Subcutaneous preadipocyte (primary cell): ENCODE data around the gene PRM2. TPM values are rescaled to one million over a fixed set of nuclear protein-coding genes. Genes with fewer than 3 reads are reported as not detected.

ENCODE experiments used
- small RNA-seq: library from RNA; depleted of rRNA; stranded (forward); fragments of <200 nt; gene quantifications from one replicate; pipeline ENCODE3, GENCODE V24; 2012
- total RNA-seq: library from RNA; depleted of rRNA; stranded (reverse); fragments of >200 nt; gene quantifications from 2 replicates; pipeline ENCODE4 v1.2.3, GENCODE V29; 2012

Gene PRM2, protein sequence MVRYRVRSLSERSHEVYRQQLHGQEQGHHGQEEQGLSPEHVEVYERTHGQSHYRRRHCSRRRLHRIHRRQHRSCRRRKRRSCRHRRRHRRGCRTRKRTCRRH
- total RNA-seq = not detected in 2 replicates

GRCh38 chr16:11276143-11276895 is at the start of gene PRM2:
PRM2 (minus strand) TSS chr16:11276480; CDS start chr16:11276370, 110 bp downstream.

DNA sequence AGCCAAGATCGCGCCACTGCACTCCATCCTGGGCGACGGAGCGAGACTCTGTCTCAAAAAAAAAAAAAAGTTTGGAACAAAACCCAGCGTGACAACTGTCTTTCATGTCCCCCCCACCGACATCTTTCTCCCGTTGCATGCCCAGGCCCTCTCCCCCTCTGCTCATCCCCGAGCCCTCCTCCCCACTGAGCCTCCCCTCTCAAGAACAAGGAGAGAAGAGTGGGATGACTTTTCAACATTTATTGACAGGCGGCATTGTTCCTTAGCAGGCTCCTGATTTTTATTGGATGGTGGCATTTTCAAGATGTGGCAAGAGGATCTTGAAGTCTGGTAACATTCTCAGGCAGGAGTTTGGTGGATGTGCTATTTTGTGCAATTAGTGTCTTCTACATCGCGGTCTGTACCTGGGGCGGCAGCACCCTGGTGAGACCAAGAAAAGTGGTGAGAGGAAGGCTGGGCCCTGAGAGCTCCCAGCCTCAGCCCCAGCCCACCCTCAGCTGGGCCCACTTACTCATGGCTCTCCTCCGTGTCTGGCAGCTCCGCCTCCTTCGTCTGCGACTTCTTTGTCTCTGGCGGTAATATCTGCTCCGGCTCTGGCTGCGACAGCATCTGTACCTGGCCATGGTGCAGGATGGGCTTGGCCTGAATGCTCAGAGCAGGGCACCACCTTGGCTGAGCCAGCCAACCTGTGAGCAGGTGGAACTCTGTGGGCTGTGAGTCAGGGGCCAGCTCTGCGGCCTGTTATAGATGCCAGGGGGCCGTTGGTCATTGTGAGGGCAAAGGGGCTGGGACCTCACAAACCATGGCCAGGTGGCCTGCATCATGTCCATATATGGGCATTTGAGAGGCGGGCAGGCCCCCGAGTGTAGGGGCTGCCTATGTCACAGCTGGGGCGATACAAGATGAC is 4.6 kb upstream of the PRM2 start, which contains the start of gene PRM1:
Gene PRM1 (minus strand): TSS at position 715 of the 907 bp plus-strand sequence. CDS start 92 bp downstream, at position 623.

DNA sequence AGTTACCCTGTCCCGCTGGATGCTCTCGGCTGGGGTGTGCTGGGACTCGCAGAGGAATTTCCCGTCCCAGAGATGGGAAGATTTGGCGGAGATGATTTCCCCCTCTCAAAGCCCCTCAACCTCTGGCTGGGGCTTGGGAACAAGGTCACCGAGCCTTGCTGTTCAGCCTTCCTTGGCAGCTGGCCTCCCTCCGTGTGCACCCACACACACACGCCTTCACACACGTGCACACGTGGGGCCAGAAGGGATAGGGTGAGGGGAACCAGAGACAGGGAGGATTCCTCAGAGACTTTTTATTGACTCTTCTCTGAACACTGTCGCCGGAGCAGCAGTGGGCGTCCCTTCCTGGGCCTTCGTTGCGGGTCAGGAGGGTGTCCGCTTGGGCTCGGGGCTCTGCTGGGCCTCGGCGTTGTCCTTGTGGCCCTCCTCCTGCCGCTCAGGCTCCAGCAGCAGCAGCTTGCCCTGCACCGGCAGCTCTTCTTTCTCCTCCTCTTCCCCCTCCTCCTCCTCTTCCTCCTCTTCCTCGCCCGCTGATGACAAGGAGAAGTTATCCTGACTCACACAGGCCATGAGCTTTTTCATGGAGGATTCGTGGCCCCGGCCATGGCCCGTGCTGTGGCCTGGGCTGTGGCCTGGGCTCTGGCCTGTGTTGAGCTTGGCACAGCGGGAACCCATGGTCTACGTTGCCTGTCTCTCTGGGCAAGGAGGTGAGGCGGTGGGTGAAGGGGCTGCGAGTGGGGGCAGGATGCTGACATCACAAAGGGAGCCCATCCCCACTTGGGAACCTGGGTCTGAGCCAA is 3.2 kb downstream of the PRM2 start, which contains the start of gene PRM3:
Gene PRM3 (minus strand): TSS at position 709 of the 800 bp plus-strand sequence. CDS start 34 bp downstream, at position 675.

GRCh38 chr16:11268921-11269375 is 7.3 kb downstream of the PRM2 start, which contains the start of gene TNP2:
TNP2 (minus strand) TSS chr16:11269325; CDS start chr16:11269262, 63 bp downstream.

DNA sequence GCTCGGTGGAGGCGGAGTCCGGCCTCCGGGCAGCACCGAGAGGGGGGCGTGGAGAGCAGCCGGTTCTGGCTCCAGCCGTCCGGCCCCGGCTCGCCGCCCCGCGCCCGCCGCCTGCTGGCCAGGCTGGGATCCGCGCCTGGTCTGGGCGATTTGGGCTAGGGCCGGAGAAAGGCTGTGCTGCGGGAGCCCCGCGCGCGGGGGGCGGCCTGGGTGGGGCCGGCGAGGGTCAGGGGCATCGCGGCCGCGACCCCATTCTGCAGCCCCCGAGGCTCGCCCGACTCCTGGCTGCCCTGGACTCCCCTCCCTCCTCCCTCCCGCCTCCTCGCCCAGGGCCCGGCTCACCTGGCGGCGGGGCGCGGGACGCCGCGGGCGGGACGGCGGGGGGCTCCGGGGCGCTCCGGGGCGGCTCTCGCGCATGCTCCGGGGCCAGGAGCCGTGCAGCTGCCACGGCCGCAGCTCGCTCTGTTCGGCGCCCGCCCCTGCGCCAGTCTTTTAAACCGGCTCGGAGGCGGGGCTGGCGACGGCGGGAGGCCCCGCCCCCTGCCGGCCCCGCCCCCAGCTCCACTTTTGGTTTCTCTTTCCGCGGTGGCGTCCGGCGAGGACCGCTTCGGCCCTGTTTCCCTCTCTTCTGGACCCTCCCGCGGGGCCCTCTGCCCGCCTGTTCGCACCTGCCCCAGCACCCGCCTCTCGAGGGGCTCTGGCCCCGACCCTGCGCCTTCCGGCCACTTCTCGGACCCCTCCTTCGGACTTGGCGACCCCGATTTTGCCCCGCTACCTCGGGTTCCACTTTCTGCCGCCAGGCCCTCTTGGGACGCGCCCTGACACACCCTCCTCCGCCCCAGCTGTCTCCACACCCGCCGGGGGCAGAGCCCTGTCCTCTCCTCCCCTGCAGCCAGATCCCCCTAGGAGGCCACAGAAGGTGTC is 20.3 kb downstream of the PRM2 start, which contains the start of gene SOCS1:
Gene SOCS1 (minus strand): TSS at position 468 of the 924 bp plus-strand sequence. CDS start 726 bp downstream, outside the sequence.

Small RNA genes within 50 kb of the gene (small RNA-seq; reads per million reads assigned to genes)
- not detected for gene MIR548H2
- gene RF00019 = not detected
- gene RF00554 = not detected

Other genes starting within 250 kb of the PRM2 start
- gene SOCS1, start 20.3 kb downstream of the PRM2 start, total RNA-seq = 1.1 and 2.3 TPM in 2 replicates
- gene TNP2, start 7.2 kb downstream of the PRM2 start, total RNA-seq = not detected in 2 replicates
- gene PRM3, start 2.9 kb downstream of the PRM2 start, total RNA-seq = not detected in 2 replicates
- not detected in 2 replicates for gene PRM1, start 4.8 kb upstream of the PRM2 start, total RNA-seq
- gene RMI2, start 69.0 kb upstream of the PRM2 start, total RNA-seq = 7.3 and 10.6 TPM in 2 replicates